NCI-H1694 treated with DMSO at 0.1 percent for 48 hours (cell line): Measurements from ENCODE around the gene ELOVL6.
A peak's percentile ranks its signal among the peaks of the same experiment; 100 is the strongest.
"Not testable (repeated sequence)": the region's sequence is repeated elsewhere in the genome, so short reads cannot be mapped to it uniquely, and the experiment has no call there.

Experiments
- DNase-seq: peaks from one replicate; lab custom pipeline; 2025; lab: John Stamatoyannopoulos, UW

The ELOVL6 gene

GRCh38 chr4:110196871-110197528 is 1.4 kb downstream of the ELOVL6 start:
- no peak for DNase-seq

- DNase-seq, result no peak
Observed at GRCh38 chr4:110196206-110196870, 2.1 kb downstream of the ELOVL6 start.

GRCh38 chr4:110195561-110196205 is 2.7 kb downstream of the ELOVL6 start:
- peak; percentile 10 for DNase-seq

- DNase-seq, result peak; percentile 71
Observed at GRCh38 chr4:110193822-110194761, 4.3 kb downstream of the ELOVL6 start.

GRCh38 chr4:110193287-110193686 is 5.1 kb downstream of the ELOVL6 start:
- not testable (repeated sequence) for DNase-seq

- no peak for DNase-seq
Observed at GRCh38 chr4:110190249-110190648, 8.2 kb downstream of the ELOVL6 start.

GRCh38 chr4:110188113-110188512 is 10.3 kb downstream of the ELOVL6 start:
- no peak for DNase-seq

GRCh38 chr4:110184791-110185155 is 13.6 kb downstream of the ELOVL6 start:
- DNase-seq, result no peak

GRCh38 chr4:110184140-110184790 is 14.2 kb downstream of the ELOVL6 start:
- no peak for DNase-seq

GRCh38 chr4:110183643-110184042 is 14.8 kb downstream of the ELOVL6 start:
- DNase-seq, result no peak

- no peak for DNase-seq
Observed at GRCh38 chr4:110183058-110183457, 15.4 kb downstream of the ELOVL6 start.

GRCh38 chr4:110181890-110182289 is 16.5 kb downstream of the ELOVL6 start:
- no peak for DNase-seq

- DNase-seq, result no peak
Observed at GRCh38 chr4:110175634-110176033, 22.8 kb downstream of the ELOVL6 start.

- DNase-seq, result no peak
Observed at GRCh38 chr4:110172972-110173371, 25.4 kb downstream of the ELOVL6 start.

- DNase-seq, result no peak
Observed at GRCh38 chr4:110171971-110172370, 26.4 kb downstream of the ELOVL6 start.

- DNase-seq, result no peak
Observed at GRCh38 chr4:110170861-110171260, 27.6 kb downstream of the ELOVL6 start.

- no peak for DNase-seq
Observed at GRCh38 chr4:110165382-110166286, 32.8 kb downstream of the ELOVL6 start.

- no peak for DNase-seq
Observed at GRCh38 chr4:110164856-110165255, 33.6 kb downstream of the ELOVL6 start.

- no peak for DNase-seq
Observed at GRCh38 chr4:110164251-110164650, 34.2 kb downstream of the ELOVL6 start.

- DNase-seq, result no peak
Observed at GRCh38 chr4:110163327-110164069, 34.9 kb downstream of the ELOVL6 start.
